Vagina (tissue), 2 donors: ENCODE measurements around the gene MAML2. TPM values are rescaled to one million over a fixed set of nuclear protein-coding genes. Genes with fewer than 3 reads are reported as not detected.

Source experiments
- DNase-seq, 2 donors: peaks; one replicate each; pipeline ENCODE4 v3.0.0-alpha.2; 2017; ENCODE audit errors: extremely low spot score in 2 of 2
- H3K27ac ChIP-seq: fragments of 200-600 bp; sonication (generic); one replicate; pipeline ENCODE4 v1.5.1; 2019
- H3K27me3 ChIP-seq: fragments of 200-600 bp; sonication (generic); one replicate; pipeline ENCODE4 v1.5.1; 2019
- H3K36me3 ChIP-seq, 2 donors: fragments of 200-600 bp; sonication (generic); one replicate each; pipeline ENCODE4 v1.5.1; 2017 to 2019
- H3K4me1 ChIP-seq: fragments of 200-600 bp; sonication (generic); one replicate; pipeline ENCODE4 v1.5.1; 2019
- H3K4me3 ChIP-seq, 2 donors: fragments of 200-600 bp; sonication (generic); 1 replicate in 1 of 2; 2 replicates in 1 of 2; pipeline ENCODE4 v1.5.1; 2016 to 2019
- H3K9me3 ChIP-seq: fragments of 200-600 bp; sonication (generic); one replicate; pipeline ENCODE4 v1.5.1; 2019
- POLR2A ChIP-seq, 2 donors: fragments of 450-650 bp; IDR thresholded peaks; one replicate each; pipeline ENCODE4 v1.6.1; 2017; ENCODE audit warnings: antibody characterized with exemption in 2 of 2, mild to moderate bottlenecking in 2 of 2, moderate library complexity in 2 of 2
- POLR2AphosphoS5 ChIP-seq, 2 donors: sonication (generic); formaldehyde crosslinking; IDR thresholded peaks; one replicate each; pipeline ENCODE4 v1.9.0; 2017; ENCODE audit warnings: antibody characterized with exemption in 2 of 2, mild to moderate bottlenecking in 2 of 2, low read depth in 1 of 2; ENCODE audit not compliant: insufficient read depth in 1 of 2
- intact Hi-C: fragments of 100-400 bp; cut with DNase I; formaldehyde crosslinking; loops from one replicate; pipeline ENCODE4 v1.15.1; 2023
- total RNA-seq: library from RNA; depleted of rRNA; stranded (reverse); fragments of >200 nt; gene quantifications from one replicate; pipeline ENCODE4 v1.2.3, GENCODE V29; 2016
- TF ChIP-seq, protein P1 (sequence below), 3 experiments: fragments of 450-650 bp in 2 of 3; fragments of 200-600 bp in 1 of 3; sonication (generic) in 1 of 3; IDR thresholded peaks; one replicate each; pipeline ENCODE4 v1.5.1; 2017 to 2019; ENCODE audit warnings: antibody characterized with exemption in 3 of 3, mild to moderate bottlenecking in 2 of 3, moderate library complexity in 2 of 3

MAML2 gene
- total RNA-seq, 1 donor from 2014 or later = 36.3 TPM

DNA sequence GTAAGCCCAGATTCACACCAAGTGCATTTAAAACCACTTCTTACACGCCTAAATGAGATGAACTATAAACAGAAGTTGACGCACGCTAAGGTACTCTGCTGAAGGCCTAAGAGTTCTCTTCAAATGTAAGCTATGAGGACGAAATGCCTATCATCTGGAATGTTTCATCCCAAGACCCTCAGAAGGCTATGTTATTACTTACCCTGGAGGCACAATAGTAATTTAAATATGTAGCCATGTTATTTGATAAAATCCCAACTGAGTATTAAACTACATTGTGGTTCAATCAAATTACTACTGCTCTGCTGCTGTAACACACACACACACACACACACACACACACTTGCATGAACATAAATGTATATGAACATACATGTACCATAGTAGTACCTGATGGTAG lies 47.6 kb downstream of the MAML2 start:
- TF ChIP-seq, protein P1, sequence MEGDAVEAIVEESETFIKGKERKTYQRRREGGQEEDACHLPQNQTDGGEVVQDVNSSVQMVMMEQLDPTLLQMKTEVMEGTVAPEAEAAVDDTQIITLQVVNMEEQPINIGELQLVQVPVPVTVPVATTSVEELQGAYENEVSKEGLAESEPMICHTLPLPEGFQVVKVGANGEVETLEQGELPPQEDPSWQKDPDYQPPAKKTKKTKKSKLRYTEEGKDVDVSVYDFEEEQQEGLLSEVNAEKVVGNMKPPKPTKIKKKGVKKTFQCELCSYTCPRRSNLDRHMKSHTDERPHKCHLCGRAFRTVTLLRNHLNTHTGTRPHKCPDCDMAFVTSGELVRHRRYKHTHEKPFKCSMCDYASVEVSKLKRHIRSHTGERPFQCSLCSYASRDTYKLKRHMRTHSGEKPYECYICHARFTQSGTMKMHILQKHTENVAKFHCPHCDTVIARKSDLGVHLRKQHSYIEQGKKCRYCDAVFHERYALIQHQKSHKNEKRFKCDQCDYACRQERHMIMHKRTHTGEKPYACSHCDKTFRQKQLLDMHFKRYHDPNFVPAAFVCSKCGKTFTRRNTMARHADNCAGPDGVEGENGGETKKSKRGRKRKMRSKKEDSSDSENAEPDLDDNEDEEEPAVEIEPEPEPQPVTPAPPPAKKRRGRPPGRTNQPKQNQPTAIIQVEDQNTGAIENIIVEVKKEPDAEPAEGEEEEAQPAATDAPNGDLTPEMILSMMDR (IDR thresholded peaks at IDR 0.05) = no peak
- TF ChIP-seq POLR2A (IDR thresholded peaks at IDR 0.05) (no peak), POLR2AphosphoS5 (IDR thresholded peaks at IDR 0.05; ENCODE audit: insufficient read depth in 1 of 2, low read depth in 1 of 2) (no peak)
- Histone ChIP-seq H3K4me1 (peaks cover 44% of the 10 kb centered on the region), H3K9me3 (no peaks in the 10 kb centered on the region), H3K27me3 (no peaks in the 10 kb centered on the region), H3K4me3 (no peak overlapping the region), H3K27ac (no peak overlapping the region), H3K36me3 (no peaks in the 10 kb centered on the region)
- intact Hi-C loops = no loop called here
- DNase-seq = no peak

DNA sequence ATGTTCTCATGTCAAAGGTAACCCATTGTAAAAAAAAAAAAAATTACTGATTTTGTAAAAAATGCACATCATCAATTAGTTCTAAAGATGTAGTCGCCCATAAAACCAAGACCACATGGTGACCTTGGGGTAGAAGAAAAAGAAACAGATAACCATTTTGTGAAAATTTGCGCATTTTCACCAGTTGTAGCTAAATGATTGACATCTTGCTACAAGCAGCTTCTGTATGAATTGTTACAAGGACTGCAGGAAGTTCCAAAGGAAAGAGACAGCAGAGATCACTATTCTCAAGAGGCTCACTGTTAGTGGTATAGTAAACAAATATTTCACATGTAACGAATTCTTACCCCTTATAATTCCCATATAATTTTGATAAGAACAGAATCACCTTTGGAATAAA lies 48.7 kb downstream of the MAML2 start:
- Histone ChIP-seq H3K36me3 (no peaks in the 10 kb centered on the region), H3K27ac (peak overlapping the region; percentile 44), H3K27me3 (no peaks in the 10 kb centered on the region), H3K4me3 (no peak overlapping the region), H3K4me1 (peaks cover 33% of the 10 kb centered on the region), H3K9me3 (no peaks in the 10 kb centered on the region)
- no peak for TF ChIP-seq POLR2AphosphoS5 (IDR thresholded peaks at IDR 0.05; ENCODE audit: insufficient read depth in 1 of 2, low read depth in 1 of 2)
- TF ChIP-seq, protein P1 (IDR thresholded peaks at IDR 0.05) = no peak
- TF ChIP-seq POLR2A (IDR thresholded peaks at IDR 0.05) = no peak
- no peak for DNase-seq
- intact Hi-C loops = no loop called here

DNA sequence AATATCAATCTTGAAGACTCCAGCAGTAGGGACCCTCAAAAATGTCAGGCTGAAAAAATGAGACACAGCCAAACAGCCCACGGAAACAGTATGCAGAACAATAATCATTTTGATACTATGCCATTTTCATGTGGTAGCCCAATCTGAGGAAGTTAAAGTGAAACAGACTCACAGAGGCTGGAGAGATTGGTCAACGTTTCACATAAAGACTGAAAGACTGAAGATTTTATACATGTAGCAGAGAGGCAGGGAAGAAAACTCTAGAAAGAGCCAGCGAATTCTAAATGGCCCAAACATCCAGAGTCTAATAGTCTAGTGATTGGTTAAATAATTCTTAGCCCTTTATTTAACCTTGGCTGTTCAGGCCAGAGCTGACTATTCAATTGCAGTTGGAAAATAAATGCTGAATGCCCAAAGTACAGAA lies 49.4 kb downstream of the MAML2 start:
- no peaks in the 10 kb centered on the region for H3K27me3 ChIP-seq
- peak overlapping the region; percentile 44 for H3K27ac ChIP-seq
- no peaks in the 10 kb centered on the region for H3K9me3 ChIP-seq
- H3K36me3 ChIP-seq = no peaks in the 10 kb centered on the region
- no peak for TF ChIP-seq POLR2AphosphoS5 (IDR thresholded peaks at IDR 0.05; ENCODE audit: insufficient read depth in 1 of 2, low read depth in 1 of 2)
- no peak for TF ChIP-seq POLR2A (IDR thresholded peaks at IDR 0.05)
- TF ChIP-seq, protein P1 (IDR thresholded peaks at IDR 0.05) = no peak
- peak overlapping the region in 1 of 2 donors; percentile 2 for H3K4me3 ChIP-seq
- DNase-seq = no peak
- intact Hi-C loops = no loop called here
- peaks cover 31% of the 10 kb centered on the region for H3K4me1 ChIP-seq

DNA sequence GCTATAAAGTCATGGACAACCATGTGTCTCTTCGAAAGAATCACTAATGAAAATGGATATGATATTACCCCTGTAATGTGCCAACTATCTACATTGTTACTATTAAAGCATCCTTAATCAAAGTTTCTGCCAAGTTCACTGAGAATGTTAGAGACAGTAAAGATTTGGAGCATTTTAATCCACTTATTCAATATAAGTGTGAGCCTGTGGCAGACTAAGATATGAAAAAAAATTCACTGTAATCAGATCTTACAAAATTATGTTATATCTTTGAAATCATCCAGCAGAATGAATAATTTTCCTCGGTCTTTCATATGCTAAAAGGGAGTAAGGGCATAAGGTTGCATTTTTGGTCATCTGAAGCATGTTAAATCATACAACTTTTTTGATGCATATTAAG lies 49.9 kb downstream of the MAML2 start:
- no peak for DNase-seq
- intact Hi-C loops = no loop called here
- H3K4me1 ChIP-seq = peaks cover 31% of the 10 kb centered on the region
- no peaks in the 10 kb centered on the region for H3K27me3 ChIP-seq
- H3K9me3 ChIP-seq = no peaks in the 10 kb centered on the region
- no peak for TF ChIP-seq POLR2A (IDR thresholded peaks at IDR 0.05)
- H3K36me3 ChIP-seq = no peaks in the 10 kb centered on the region
- peak overlapping the region; percentile 44 for H3K27ac ChIP-seq
- H3K4me3 ChIP-seq = no peak overlapping the region

DNA sequence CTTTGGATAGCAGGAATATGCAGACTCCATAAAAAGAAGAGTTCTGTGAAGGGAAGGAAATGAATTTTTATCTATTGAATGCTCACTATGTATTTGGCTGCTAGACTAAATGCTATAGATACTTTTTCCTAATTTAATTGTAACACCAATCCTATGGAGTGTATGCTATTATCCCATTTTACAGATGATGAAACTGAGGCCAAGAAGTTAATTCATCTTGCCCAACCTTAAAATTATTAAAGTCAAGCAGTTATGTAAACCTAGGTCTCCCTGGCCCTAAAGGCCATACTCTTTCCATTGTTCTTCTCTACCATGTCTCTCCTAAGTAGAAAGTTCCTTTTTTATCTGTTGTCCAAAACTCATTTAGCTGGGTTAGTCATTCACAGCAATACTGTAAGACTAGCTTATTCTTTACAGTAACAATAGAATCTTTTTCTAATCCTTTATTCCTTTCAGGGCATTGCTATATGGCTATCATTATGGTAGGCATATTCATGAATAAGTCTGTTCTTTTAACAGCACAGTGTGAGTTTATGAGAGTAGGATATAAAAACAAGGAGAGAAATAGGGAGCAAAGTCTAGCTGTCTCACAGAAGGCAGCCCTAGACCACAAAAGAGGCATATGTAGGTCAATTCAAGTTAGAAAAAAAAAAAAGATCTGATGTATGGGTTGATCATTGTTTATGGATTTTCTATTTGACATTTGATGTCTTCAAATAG lies 50.5 kb downstream of the MAML2 start:
- Histone ChIP-seq H3K27ac (no peak overlapping the region), H3K4me3 (no peak overlapping the region), H3K4me1 (peaks cover 31% of the 10 kb centered on the region), H3K9me3 (no peaks in the 10 kb centered on the region), H3K27me3 (no peaks in the 10 kb centered on the region), H3K36me3 (no peaks in the 10 kb centered on the region)
- intact Hi-C loops = no loop called here
- TF ChIP-seq POLR2AphosphoS5 (IDR thresholded peaks at IDR 0.05; ENCODE audit: insufficient read depth in 1 of 2, low read depth in 1 of 2) = no peak
- no peak for TF ChIP-seq POLR2A (IDR thresholded peaks at IDR 0.05)
- TF ChIP-seq, protein P1 (IDR thresholded peaks at IDR 0.05) = no peak
- no peak for DNase-seq
